Suppressor macrophage treated with lipopolysaccharide for 4 hours (primary cell): ENCODE measurements around the gene SLC44A5.
"Not testable (repeated sequence)": the region's sequence is repeated elsewhere in the genome, so short reads cannot be mapped to it uniquely, and the experiment has no call there.

Experiments used
- DNase-seq: peaks from one replicate; pipeline ENCODE4 v3.0.0-alpha.2; 2020

SLC44A5 gene

GRCh38 chr1:75444220-75444619, 166.7 kb downstream of the SLC44A5 start:
- no peak for DNase-seq

GRCh38 chr1:75440274-75440673, 170.6 kb downstream of the SLC44A5 start:
- no peak for DNase-seq

- DNase-seq, result no peak
Measured at GRCh38 chr1:75438355-75438754, 172.6 kb downstream of the SLC44A5 start.

GRCh38 chr1:75431843-75432242, 179.1 kb downstream of the SLC44A5 start:
- DNase-seq, result no peak

GRCh38 chr1:75430526-75430925, 180.4 kb downstream of the SLC44A5 start:
- DNase-seq, result no peak

GRCh38 chr1:75426688-75427087, 184.2 kb downstream of the SLC44A5 start:
- DNase-seq, result no peak

- no peak for DNase-seq
Measured at GRCh38 chr1:75425001-75425650, 185.8 kb downstream of the SLC44A5 start.

GRCh38 chr1:75423616-75424015, 187.3 kb downstream of the SLC44A5 start:
- no peak for DNase-seq

GRCh38 chr1:75423136-75423535, 187.8 kb downstream of the SLC44A5 start:
- DNase-seq, result no peak

- DNase-seq, result no peak
Measured at GRCh38 chr1:75421371-75421770, 189.5 kb downstream of the SLC44A5 start.

GRCh38 chr1:75415187-75415586, 195.7 kb downstream of the SLC44A5 start:
- DNase-seq, result no peak

GRCh38 chr1:75412616-75413015, 198.3 kb downstream of the SLC44A5 start:
- DNase-seq, result no peak

- not testable (repeated sequence) for DNase-seq
Measured at GRCh38 chr1:75404681-75405080, 206.2 kb downstream of the SLC44A5 start.

GRCh38 chr1:75403147-75403646, 207.7 kb downstream of the SLC44A5 start:
- DNase-seq, result not testable (repeated sequence)

GRCh38 chr1:75400716-75401115, 210.2 kb downstream of the SLC44A5 start:
- DNase-seq, result no peak

- DNase-seq, result no peak
Measured at GRCh38 chr1:75396745-75397144, 214.2 kb downstream of the SLC44A5 start.

GRCh38 chr1:75396260-75396659, 214.7 kb downstream of the SLC44A5 start:
- DNase-seq, result no peak

GRCh38 chr1:75394386-75395139, 216.4 kb downstream of the SLC44A5 start:
- no peak for DNase-seq

- DNase-seq, result no peak
Measured at GRCh38 chr1:75392278-75392677, 218.6 kb downstream of the SLC44A5 start.

- DNase-seq, result not testable (repeated sequence)
Measured at GRCh38 chr1:75375476-75376447, 235.2 kb downstream of the SLC44A5 start.

GRCh38 chr1:75373542-75374159, 237.3 kb downstream of the SLC44A5 start:
- no peak for DNase-seq

GRCh38 chr1:75366595-75366994, 244.3 kb downstream of the SLC44A5 start:
- no peak for DNase-seq

GRCh38 chr1:75361260-75361659, 249.7 kb downstream of the SLC44A5 start:
- DNase-seq, result no peak
